ENCODE data around the gene PTPRC.

DNA sequence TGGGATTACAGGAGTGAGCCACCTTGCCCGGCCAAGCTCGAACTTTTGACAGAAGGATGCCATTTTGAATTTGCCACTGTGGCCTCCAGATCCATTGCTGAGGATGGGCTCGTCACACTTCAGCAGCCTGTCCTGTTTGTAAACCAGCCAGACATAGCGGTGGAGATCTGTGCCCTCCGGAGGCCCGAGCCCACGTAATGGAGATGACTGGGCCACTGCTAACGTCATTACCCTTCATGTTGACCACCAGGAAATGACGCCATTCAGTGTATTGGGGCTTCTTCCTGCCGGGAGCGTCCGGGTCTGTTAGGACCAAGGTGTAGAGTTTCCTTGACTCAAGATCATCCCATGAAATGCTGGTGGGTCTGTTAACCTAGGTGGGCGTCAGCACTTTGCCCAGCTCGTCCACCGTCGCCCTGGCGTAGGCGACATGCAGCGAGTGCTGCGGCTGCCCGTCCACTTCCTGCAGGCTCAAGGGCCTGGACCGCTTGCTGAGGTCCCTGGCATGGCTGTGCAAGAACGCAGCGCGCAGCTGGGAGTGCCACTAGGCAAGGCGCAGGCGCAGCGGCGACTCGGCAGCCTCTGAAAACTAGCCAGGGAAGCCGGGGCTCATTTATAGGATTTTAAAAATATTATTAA lies 40.8 kb downstream of the PTPRC start:
- no peak for TF ChIP-seq POLR2AphosphoS5 (IDR thresholded peaks at IDR 0.05; ENCODE audit: low read depth, low read length)
- TF ChIP-seq POLR2A (IDR thresholded peaks at IDR 0.05; ENCODE audit: low read depth, low read length), result no peak
- TF ChIP-seq TAF1 (IDR thresholded peaks at IDR 0.05; ENCODE audit: borderline replicate concordance, low read depth, low read length), result no peak

All from GM12892 (cell line).